ENCODE data around the gene NPTXR.

The NPTXR gene

DNA sequence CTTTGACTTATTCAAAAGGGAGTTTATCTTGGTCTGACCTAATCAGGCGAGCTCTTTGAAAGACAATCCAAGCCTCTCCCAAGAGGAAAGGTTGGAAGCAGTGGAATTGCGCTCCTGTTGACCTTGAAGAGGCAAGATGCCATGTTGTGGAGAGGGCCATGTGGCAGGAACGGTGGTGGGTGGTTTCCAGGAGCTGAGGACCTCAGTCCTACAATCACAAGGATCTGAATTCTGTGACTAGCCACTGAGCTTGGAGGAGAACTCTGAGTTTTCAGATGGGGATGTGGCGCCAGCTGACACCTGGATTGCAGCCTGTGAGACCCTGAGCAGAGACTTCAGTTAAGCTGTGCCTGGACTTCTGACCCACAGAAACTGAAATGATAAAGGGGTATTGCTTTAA is 34.2 kb upstream of the NPTXR start:
- Histone ChIP-seq H3K9ac (ENCODE audit: low read length in 5 of 5) (no peak overlapping the region), H3K36me3 (ENCODE audit: control insufficient read depth in 5 of 5, insufficient read depth in 5 of 5, low read length in 5 of 5) (no peaks in the 10 kb centered on the region), H3K4me1 (ENCODE audit: control insufficient read depth in 5 of 5, insufficient read depth in 5 of 5, low read length in 5 of 5) (peaks cover 2 to 27% (median 23%) of the 10 kb centered on the region in 5 donors), H3K27me3 (ENCODE audit: control insufficient read depth in 5 of 5, insufficient read depth in 4 of 5, low read length in 5 of 5) (no peaks in the 10 kb centered on the region), H3K27ac (ENCODE audit: low read depth, low read length) (no peak overlapping the region), H3K9me3 (ENCODE audit: control insufficient read depth in 5 of 5, low read length in 5 of 5) (peaks cover 0 to 5% (median 0%) of the 10 kb centered on the region in 5 donors), H3K4me3 (ENCODE audit: low read depth in 1 of 5, low read length in 5 of 5) (no peak overlapping the region)

GRCh38 chr22:38874529-38875222 is 30.8 kb upstream of the NPTXR start:
- peaks cover 0 to 3% (median 2%) of the 10 kb centered on the region in 5 donors for H3K36me3 ChIP-seq (ENCODE audit: control insufficient read depth in 5 of 5, insufficient read depth in 5 of 5, low read length in 5 of 5)
- no peak overlapping the region for H3K9ac ChIP-seq (ENCODE audit: low read length in 5 of 5)
- no peak overlapping the region for H3K27ac ChIP-seq (ENCODE audit: low read depth, low read length)
- H3K27me3 ChIP-seq (ENCODE audit: control insufficient read depth in 5 of 5, insufficient read depth in 4 of 5, low read length in 5 of 5) = no peaks in the 10 kb centered on the region
- H3K4me1 ChIP-seq (ENCODE audit: control insufficient read depth in 5 of 5, insufficient read depth in 5 of 5, low read length in 5 of 5) = peaks cover 2 to 33% (median 25%) of the 10 kb centered on the region in 5 donors
- no peak overlapping the region for H3K4me3 ChIP-seq (ENCODE audit: low read depth in 1 of 5, low read length in 5 of 5)
- peaks cover 0 to 5% (median 0%) of the 10 kb centered on the region in 5 donors for H3K9me3 ChIP-seq (ENCODE audit: control insufficient read depth in 5 of 5, low read length in 5 of 5)

DNA sequence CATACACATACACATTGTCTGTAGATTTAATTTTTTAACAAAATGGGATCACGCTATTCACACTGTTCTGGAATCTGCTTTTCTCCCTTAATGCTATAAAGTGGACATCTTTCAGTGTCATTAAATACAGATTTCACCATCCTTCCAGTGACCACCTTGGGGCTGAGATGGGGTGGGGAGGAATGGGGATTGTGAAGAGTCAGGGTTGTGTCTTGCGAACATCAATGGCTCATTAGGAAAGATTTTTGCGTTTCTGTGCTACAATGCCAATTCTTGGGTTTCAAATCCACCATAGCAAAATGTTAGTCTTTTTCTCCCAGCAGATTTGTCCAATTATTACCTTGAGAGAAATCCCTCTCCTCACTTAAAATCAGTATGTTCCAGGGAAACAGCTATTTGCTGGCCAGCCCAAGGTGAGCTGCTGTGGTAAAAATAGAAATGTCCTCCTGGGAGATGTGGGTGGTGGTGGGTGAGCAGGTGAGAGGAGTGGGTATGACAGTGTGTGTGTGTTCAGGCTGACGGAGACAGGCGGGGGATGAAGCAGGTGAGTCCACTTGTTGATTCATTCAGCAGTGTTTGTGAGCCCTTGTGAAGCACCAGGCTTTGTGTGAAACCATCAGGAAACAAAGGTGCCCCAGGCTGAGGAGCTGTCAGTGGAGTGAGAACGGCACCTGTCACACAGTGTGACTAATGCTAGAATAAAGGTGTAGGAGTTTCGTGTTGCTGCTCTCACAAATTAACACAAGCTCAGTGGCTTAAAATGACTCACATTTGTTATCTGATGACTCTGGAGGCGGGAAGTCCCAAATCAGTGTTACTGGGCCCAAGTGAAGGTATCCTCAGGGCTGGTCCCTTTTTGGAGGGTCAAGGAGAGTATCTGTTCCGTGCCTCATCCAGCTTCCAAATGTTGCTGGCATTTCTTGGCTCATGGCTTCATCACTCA is 29.9 kb upstream of the NPTXR start:
- Histone ChIP-seq H3K9ac (ENCODE audit: low read length in 5 of 5) (peak overlapping the region in 3 of 5 donors; percentile 28 to 89 (median 77)), H3K4me3 (ENCODE audit: low read depth in 1 of 5, low read length in 5 of 5) (peak overlapping the region; percentile 54 to 90 (median 87)), H3K9me3 (ENCODE audit: control insufficient read depth in 5 of 5, low read length in 5 of 5) (peaks cover 0 to 5% (median 0%) of the 10 kb centered on the region in 5 donors), H3K36me3 (ENCODE audit: control insufficient read depth in 5 of 5, insufficient read depth in 5 of 5, low read length in 5 of 5) (peaks cover 0 to 6% (median 4%) of the 10 kb centered on the region in 5 donors), H3K4me1 (ENCODE audit: control insufficient read depth in 5 of 5, insufficient read depth in 5 of 5, low read length in 5 of 5) (peaks cover 4 to 42% (median 32%) of the 10 kb centered on the region in 5 donors), H3K27ac (ENCODE audit: low read depth, low read length) (peak overlapping the region; percentile 95), H3K27me3 (ENCODE audit: control insufficient read depth in 5 of 5, insufficient read depth in 4 of 5, low read length in 5 of 5) (no peaks in the 10 kb centered on the region)

DNA sequence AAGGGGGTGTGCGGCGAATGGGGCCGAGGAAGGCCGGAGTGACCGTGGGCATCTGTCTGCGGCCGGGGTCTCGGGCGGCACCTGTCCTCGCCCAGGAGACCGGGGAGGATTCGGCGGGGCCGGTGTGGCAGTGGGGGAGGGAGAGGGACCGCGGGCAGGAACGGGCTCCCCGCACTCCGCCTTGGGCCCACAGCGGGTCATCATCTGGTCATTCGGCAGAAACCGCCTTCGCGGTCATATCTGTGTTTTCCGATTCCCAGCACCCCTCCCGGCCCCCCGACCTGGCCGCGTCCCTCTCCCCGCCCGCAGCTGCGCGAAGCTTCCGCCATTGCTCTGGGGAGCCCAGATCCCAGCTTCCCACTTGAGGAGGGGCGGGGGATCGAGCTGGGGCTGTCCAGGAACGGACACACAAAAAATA is 29.0 kb upstream of the NPTXR start:
- Histone ChIP-seq H3K27me3 (ENCODE audit: control insufficient read depth in 5 of 5, insufficient read depth in 4 of 5, low read length in 5 of 5) (no peaks in the 10 kb centered on the region), H3K9ac (ENCODE audit: low read length in 5 of 5) (peak overlapping the region in 4 of 5 donors; percentile 68 to 89 (median 78)), H3K9me3 (ENCODE audit: control insufficient read depth in 5 of 5, low read length in 5 of 5) (peaks cover 0 to under 1% (median 0%) of the 10 kb centered on the region in 5 donors), H3K4me3 (ENCODE audit: low read depth in 1 of 5, low read length in 5 of 5) (peak overlapping the region; percentile 73 to 90 (median 87)), H3K4me1 (ENCODE audit: control insufficient read depth in 5 of 5, insufficient read depth in 5 of 5, low read length in 5 of 5) (peaks cover 6 to 45% (median 35%) of the 10 kb centered on the region in 5 donors), H3K27ac (ENCODE audit: low read depth, low read length) (peak overlapping the region; percentile 95), H3K36me3 (ENCODE audit: control insufficient read depth in 5 of 5, insufficient read depth in 5 of 5, low read length in 5 of 5) (peaks cover 0 to 13% (median 6%) of the 10 kb centered on the region in 5 donors)

- peaks cover 6 to 45% (median 35%) of the 10 kb centered on the region in 5 donors for H3K4me1 ChIP-seq (ENCODE audit: control insufficient read depth in 5 of 5, insufficient read depth in 5 of 5, low read length in 5 of 5)
- H3K27me3 ChIP-seq (ENCODE audit: control insufficient read depth in 5 of 5, insufficient read depth in 4 of 5, low read length in 5 of 5) = no peaks in the 10 kb centered on the region
- peak within 1 kb of the TSS; percentile 73 to 90 (median 87) for H3K4me3 ChIP-seq (ENCODE audit: low read depth in 1 of 5, low read length in 5 of 5)
- H3K36me3 ChIP-seq (ENCODE audit: control insufficient read depth in 5 of 5, insufficient read depth in 5 of 5, low read length in 5 of 5) = peaks cover 0 to 18% (median 10%) of the 10 kb centered on the region in 5 donors
- H3K27ac ChIP-seq (ENCODE audit: low read depth, low read length) = peak within 1 kb of the TSS; percentile 95
- no peaks in the 10 kb centered on the region for H3K9me3 ChIP-seq (ENCODE audit: control insufficient read depth in 5 of 5, low read length in 5 of 5)
- peak within 1 kb of the TSS in 4 of 5 donors; percentile 68 to 89 (median 78) for H3K9ac ChIP-seq (ENCODE audit: low read length in 5 of 5)
These were observed 28.5 kb upstream of the NPTXR start, which contains the start of gene CBX6 for GRCh38 chr22:38872172-38872830. CBX6 (minus strand) TSS chr22:38872216; CDS start chr22:38872190, 26 bp downstream.

GRCh38 chr22:38871360-38872171 is 27.7 kb upstream of the NPTXR start:
- peaks cover 6 to 45% (median 35%) of the 10 kb centered on the region in 5 donors for H3K4me1 ChIP-seq (ENCODE audit: control insufficient read depth in 5 of 5, insufficient read depth in 5 of 5, low read length in 5 of 5)
- H3K9ac ChIP-seq (ENCODE audit: low read length in 5 of 5) = peak overlapping the region in 4 of 5 donors; percentile 44 to 72 (median 54)

GRCh38 chr22:38870791-38871359 is 27.0 kb upstream of the NPTXR start:
- H3K27me3 ChIP-seq (ENCODE audit: control insufficient read depth in 5 of 5, insufficient read depth in 4 of 5, low read length in 5 of 5) = no peaks in the 10 kb centered on the region

More at GRCh38 chr22:38871360-38872171, 27.7 kb upstream of the NPTXR start:
- Histone ChIP-seq H3K36me3 (ENCODE audit: control insufficient read depth in 5 of 5, insufficient read depth in 5 of 5, low read length in 5 of 5) (peaks cover 0 to 24% (median 10%) of the 10 kb centered on the region in 5 donors), H3K9me3 (ENCODE audit: control insufficient read depth in 5 of 5, low read length in 5 of 5) (no peaks in the 10 kb centered on the region), H3K27ac (ENCODE audit: low read depth, low read length) (peak overlapping the region; percentile 50), H3K4me3 (ENCODE audit: low read depth in 1 of 5, low read length in 5 of 5) (peak overlapping the region; percentile 59 to 90 (median 69)), H3K27me3 (ENCODE audit: control insufficient read depth in 5 of 5, insufficient read depth in 4 of 5, low read length in 5 of 5) (no peaks in the 10 kb centered on the region)

DNA sequence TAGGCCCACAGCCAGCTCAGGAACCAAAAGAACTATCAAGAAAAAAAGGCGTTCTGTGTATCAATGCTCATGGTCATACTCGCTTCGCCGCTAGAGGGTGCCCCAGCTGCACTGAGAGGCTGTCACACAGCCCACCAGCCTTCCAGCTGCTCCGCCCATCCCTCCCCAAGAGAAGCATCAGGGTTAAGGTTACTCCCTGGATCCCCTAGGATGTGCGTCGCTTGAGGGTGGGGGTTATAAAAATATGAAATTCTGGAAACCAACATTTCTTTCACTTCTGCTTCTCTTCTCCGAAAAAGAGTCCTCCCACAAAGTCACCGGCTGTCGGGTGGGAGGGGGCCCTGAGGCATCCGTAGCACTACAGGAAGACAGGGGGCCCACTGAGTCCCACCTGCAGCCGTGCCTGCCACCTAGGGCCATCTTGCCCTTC is 26.5 kb upstream of the NPTXR start:
- Histone ChIP-seq H3K4me1 (ENCODE audit: control insufficient read depth in 5 of 5, insufficient read depth in 5 of 5, low read length in 5 of 5) (peaks cover 6 to 54% (median 42%) of the 10 kb centered on the region in 5 donors), H3K9me3 (ENCODE audit: control insufficient read depth in 5 of 5, low read length in 5 of 5) (no peaks in the 10 kb centered on the region), H3K4me3 (ENCODE audit: low read depth in 1 of 5, low read length in 5 of 5) (peak overlapping the region in 4 of 5 donors; percentile 26 to 90 (median 76)), H3K9ac (ENCODE audit: low read length in 5 of 5) (peak overlapping the region in 1 of 5 donors; percentile 56), H3K27ac (ENCODE audit: low read depth, low read length) (peak overlapping the region; percentile 50), H3K27me3 (ENCODE audit: control insufficient read depth in 5 of 5, insufficient read depth in 4 of 5, low read length in 5 of 5) (no peaks in the 10 kb centered on the region), H3K36me3 (ENCODE audit: control insufficient read depth in 5 of 5, insufficient read depth in 5 of 5, low read length in 5 of 5) (peaks cover 0 to 34% (median 17%) of the 10 kb centered on the region in 5 donors)

More at GRCh38 chr22:38870791-38871359, 27.0 kb upstream of the NPTXR start:
- H3K27ac ChIP-seq (ENCODE audit: low read depth, low read length) = peak overlapping the region; percentile 50
- H3K4me1 ChIP-seq (ENCODE audit: control insufficient read depth in 5 of 5, insufficient read depth in 5 of 5, low read length in 5 of 5) = peaks cover 6 to 49% (median 36%) of the 10 kb centered on the region in 5 donors
- peak overlapping the region in 4 of 5 donors; percentile 44 to 72 (median 54) for H3K9ac ChIP-seq (ENCODE audit: low read length in 5 of 5)
- H3K9me3 ChIP-seq (ENCODE audit: control insufficient read depth in 5 of 5, low read length in 5 of 5) = no peaks in the 10 kb centered on the region
- H3K4me3 ChIP-seq (ENCODE audit: low read depth in 1 of 5, low read length in 5 of 5) = peak overlapping the region; percentile 26 to 90 (median 66)
- H3K36me3 ChIP-seq (ENCODE audit: control insufficient read depth in 5 of 5, insufficient read depth in 5 of 5, low read length in 5 of 5) = peaks cover 0 to 30% (median 13%) of the 10 kb centered on the region in 5 donors

All from subcutaneous abdominal adipose tissue (tissue), 5 donors.